B cell (primary cell): ENCODE measurements around the gene PRKN.

Experiments used
- EZH2 ChIP-seq: IDR thresholded peaks from 2 replicates; pipeline ENCODE4 v1.6.1; 2012; ENCODE audit warnings: borderline replicate concordance, low read depth, mild to moderate bottlenecking, moderate library complexity, low read length; ENCODE audit not compliant: insufficient read depth, poor library complexity, severe bottlenecking
- TF ChIP-seq, protein P1 (sequence below): fragments of 200-600 bp; IDR thresholded peaks from one replicate; pipeline ENCODE4 v1.8.0; 2022; ENCODE audit warnings: antibody characterized with exemption, mild to moderate bottlenecking

DNA sequence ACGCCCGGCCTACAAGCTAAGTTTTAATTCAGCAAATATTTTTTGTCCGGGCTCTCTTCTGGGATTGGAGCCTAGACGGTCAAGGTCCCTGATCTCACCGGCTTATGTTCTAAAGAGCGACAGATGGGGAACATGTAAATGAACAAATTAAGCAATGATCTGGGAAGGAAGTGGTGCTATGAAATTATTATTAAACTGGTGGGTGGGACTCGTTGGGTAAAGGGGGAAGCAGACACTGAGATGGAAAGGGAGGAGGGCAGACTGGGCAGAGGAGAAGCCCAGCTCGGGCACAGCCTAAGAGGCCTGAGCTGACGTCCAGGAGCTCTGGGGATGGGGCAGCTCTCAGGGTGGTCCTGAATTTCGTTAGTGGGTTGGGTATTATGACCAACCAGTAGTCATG is 1371.9 kb downstream of the PRKN start:
- TF ChIP-seq, protein P1, sequence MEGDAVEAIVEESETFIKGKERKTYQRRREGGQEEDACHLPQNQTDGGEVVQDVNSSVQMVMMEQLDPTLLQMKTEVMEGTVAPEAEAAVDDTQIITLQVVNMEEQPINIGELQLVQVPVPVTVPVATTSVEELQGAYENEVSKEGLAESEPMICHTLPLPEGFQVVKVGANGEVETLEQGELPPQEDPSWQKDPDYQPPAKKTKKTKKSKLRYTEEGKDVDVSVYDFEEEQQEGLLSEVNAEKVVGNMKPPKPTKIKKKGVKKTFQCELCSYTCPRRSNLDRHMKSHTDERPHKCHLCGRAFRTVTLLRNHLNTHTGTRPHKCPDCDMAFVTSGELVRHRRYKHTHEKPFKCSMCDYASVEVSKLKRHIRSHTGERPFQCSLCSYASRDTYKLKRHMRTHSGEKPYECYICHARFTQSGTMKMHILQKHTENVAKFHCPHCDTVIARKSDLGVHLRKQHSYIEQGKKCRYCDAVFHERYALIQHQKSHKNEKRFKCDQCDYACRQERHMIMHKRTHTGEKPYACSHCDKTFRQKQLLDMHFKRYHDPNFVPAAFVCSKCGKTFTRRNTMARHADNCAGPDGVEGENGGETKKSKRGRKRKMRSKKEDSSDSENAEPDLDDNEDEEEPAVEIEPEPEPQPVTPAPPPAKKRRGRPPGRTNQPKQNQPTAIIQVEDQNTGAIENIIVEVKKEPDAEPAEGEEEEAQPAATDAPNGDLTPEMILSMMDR = no peak
- TF ChIP-seq EZH2 = no peak
